Upper lobe of right lung (tissue), 1 donor: ENCODE data around the gene DCTN5. TPM values are rescaled to one million over a fixed set of nuclear protein-coding genes. Genes with fewer than 3 reads are reported as not detected.

Source experiments
- ATAC-seq: fragments of 200-7000 bp; cut with Tn5 transposase; one replicate; pipeline ENCODE4 v1.9.1; 2020; ENCODE audit warnings: mild to moderate bottlenecking, moderate library complexity
- DNase-seq: peaks from one replicate; pipeline ENCODE4 v3.0.0-alpha.2; 2020
- H3K27ac ChIP-seq: fragments of 200-600 bp; one replicate; pipeline ENCODE4 v1.8.0; 2022
- H3K27me3 ChIP-seq: fragments of 200-600 bp; one replicate; pipeline ENCODE4 v1.8.0; 2022; ENCODE audit warnings: mild to moderate bottlenecking
- H3K36me3 ChIP-seq: fragments of 200-600 bp; one replicate; pipeline ENCODE4 v1.8.0; 2022
- H3K4me1 ChIP-seq: fragments of 200-600 bp; one replicate; pipeline ENCODE4 v1.8.0; 2022
- H3K4me3 ChIP-seq: fragments of 200-600 bp; one replicate; pipeline ENCODE4 v1.8.0; 2022; ENCODE audit warnings: mild to moderate bottlenecking
- H3K9me3 ChIP-seq: fragments of 200-600 bp; one replicate; pipeline ENCODE4 v1.8.0; 2022
- CTCF ChIP-seq: fragments of 200-600 bp; IDR thresholded peaks from one replicate; pipeline ENCODE4 v1.8.0; 2022; ENCODE audit warnings: antibody characterized with exemption
- intact Hi-C: fragments of 100-400 bp; cut with DNase I; formaldehyde crosslinking; loops from one replicate; pipeline ENCODE4 v1.11.0; 2022
- total RNA-seq: library from RNA; stranded (reverse); fragmentation: NEBNext Ultra II Directional; extraction: Animal tissue kit (Norgen Biotek cat#: 25700); gene quantifications from one replicate; pipeline ENCODE4 v1.2.1, GENCODE V29; 2021
- donor health status: DM: no; HTN: yes; CAD: no; lungs with severe emphysema.

DCTN5 gene
- total RNA-seq, 1 donor from 2014 or later = 48.7 TPM

DNA sequence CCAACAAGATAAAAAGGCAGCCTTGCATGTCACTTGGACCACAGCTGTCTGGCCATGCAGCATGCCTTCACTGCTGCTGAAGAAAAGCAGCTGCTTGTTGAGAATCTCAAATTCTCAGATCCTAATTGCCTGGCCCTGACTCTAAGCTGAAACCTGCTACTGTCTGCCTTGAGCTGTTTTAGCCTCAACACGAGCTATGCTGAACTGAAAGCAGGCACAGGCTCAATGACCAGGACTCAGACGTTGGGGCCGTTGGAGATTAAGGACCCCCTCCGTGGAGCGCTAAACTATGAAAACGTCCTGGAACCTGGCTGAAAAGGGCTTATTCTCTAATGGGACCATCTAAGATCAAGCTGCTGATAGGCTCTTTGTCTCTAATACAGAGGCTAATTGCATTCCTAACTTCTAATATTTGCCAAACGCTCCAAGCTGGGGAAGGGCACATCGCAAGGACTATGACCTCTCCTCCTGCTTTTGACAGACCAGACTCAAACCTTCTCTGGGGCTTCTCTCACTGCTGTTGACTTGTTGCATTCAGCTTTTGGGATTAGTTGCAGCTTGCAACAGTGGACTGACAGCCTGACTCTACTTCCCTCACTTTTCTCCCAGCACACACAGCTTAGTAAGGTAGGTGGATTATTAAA, 32.8 kb downstream of the DCTN5 start:
- no peak for DNase-seq
- Histone ChIP-seq H3K4me1 (peaks cover 3% of the 10 kb centered on the region), H3K27ac (no peak overlapping the region), H3K9me3 (no peaks in the 10 kb centered on the region), H3K27me3 (no peaks in the 10 kb centered on the region), H3K4me3 (no peak overlapping the region), H3K36me3 (peaks cover 20% of the 10 kb centered on the region)
- no peak for ATAC-seq
- intact Hi-C loops = no loop called here
- TF ChIP-seq CTCF = no peak

GRCh38 chr16:23676924-23677480, 35.7 kb downstream of the DCTN5 start:
- Histone ChIP-seq H3K36me3 (peaks cover 8% of the 10 kb centered on the region), H3K4me3 (no peak overlapping the region), H3K27ac (no peak overlapping the region), H3K4me1 (peaks cover 7% of the 10 kb centered on the region), H3K27me3 (no peaks in the 10 kb centered on the region), H3K9me3 (no peaks in the 10 kb centered on the region)
- no peak for TF ChIP-seq CTCF
- intact Hi-C loops = no loop called here
- DNase-seq = no peak
- no peak for ATAC-seq

DNA sequence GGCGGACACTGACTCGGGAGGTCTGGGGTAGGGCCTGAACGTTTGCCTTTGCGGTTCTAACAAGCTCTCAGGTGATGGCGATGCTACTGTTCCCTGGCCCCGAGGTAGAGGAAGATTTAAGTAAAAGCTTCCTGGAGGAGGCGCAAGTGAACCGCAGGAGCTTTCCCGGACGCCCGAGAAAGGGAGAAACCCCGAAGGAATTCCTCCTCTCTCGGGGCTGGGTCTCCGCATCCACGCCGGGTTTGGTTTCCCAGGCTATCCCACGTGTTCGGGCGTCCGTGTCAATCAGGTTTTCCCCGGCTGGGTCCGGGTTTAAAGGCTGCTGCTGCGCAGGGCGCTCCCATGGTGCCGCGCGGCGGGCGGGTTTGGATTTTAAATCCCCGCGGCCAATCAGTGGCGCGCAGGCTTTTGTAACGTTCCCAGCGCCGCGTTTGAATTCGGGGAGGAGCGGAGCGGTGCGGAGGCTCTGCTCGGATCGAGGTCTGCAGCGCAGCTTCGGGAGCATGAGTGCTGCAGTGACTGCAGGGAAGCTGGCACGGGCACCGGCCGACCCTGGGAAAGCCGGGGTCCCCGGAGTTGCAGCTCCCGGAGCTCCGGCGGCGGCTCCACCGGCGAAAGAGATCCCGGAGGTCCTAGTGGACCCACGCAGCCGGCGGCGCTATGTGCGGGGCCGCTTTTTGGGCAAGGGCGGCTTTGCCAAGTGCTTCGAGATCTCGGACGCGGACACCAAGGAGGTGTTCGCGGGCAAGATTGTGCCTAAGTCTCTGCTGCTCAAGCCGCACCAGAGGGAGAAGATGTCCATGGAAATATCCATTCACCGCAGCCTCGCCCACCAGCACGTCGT, 37.4 kb downstream of the DCTN5 start, which contains the start of gene PLK1:
Gene PLK1 (plus strand): TSS at position 460 of the 844 bp plus-strand sequence. CDS start 44 bp downstream, at position 504.
- intact Hi-C loops = no loop called here
- Histone ChIP-seq H3K9me3 (no peaks in the 10 kb centered on the region), H3K4me1 (peaks cover 7% of the 10 kb centered on the region), H3K27ac (no peak within 1 kb of the TSS), H3K4me3 (peak within 1 kb of the TSS; percentile 65), H3K36me3 (peaks cover 14% of the 10 kb centered on the region), H3K27me3 (no peaks in the 10 kb centered on the region)
- peak; percentile 19 for TF ChIP-seq CTCF
- peak; percentile 94 for ATAC-seq
- DNase-seq = peak; percentile 87

DNA sequence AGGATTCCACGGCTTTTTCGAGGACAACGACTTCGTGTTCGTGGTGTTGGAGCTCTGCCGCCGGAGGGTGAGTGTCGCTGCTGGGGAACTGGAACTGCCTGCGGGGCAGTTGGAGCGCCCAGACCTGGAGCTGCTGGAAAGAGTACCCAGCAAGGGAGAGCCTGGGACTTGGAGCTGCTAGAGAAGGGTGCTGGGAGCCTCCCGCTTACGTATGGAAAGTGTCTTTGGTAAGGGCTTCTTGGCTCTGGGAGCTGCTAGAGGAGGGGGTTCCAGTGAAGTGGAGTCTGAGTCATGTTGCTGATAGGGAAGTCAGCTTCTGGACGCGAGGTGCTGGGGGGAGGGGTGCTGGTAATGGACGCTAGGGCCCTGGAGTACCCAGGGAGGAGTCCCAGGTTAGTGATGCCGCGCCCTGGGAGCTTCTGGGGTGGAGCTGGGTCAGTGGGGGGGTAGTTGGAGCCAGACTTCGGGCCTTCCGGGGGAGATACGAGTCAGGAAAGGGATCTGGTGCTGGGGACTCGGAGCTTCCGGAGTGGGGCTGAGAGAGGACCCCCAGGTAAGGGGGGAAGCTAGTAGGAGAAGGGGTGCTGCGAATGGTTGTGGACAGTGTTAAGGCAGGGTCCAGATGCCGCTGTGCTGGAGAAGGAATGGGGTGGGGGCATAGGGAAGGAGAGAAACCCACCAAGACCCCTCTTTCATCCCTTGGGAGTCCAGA, 38.2 kb downstream of the DCTN5 start:
- no peak for TF ChIP-seq CTCF
- DNase-seq (no peak), ATAC-seq (peak; percentile 23)
- Histone ChIP-seq H3K4me1 (peaks cover 7% of the 10 kb centered on the region), H3K9me3 (no peaks in the 10 kb centered on the region), H3K4me3 (peak overlapping the region; percentile 65), H3K36me3 (peaks cover 22% of the 10 kb centered on the region), H3K27me3 (no peaks in the 10 kb centered on the region), H3K27ac (no peak overlapping the region)
- intact Hi-C loops = no loop called here

GRCh38 chr16:23679986-23680336, 38.7 kb downstream of the DCTN5 start:
- Histone ChIP-seq H3K27ac (no peak overlapping the region), H3K4me3 (no peak overlapping the region), H3K9me3 (no peaks in the 10 kb centered on the region), H3K27me3 (no peaks in the 10 kb centered on the region), H3K36me3 (peaks cover 23% of the 10 kb centered on the region), H3K4me1 (peaks cover 7% of the 10 kb centered on the region)
- intact Hi-C loops = no loop called here
- ATAC-seq = no peak
- no peak for DNase-seq
- TF ChIP-seq CTCF = no peak
